Neural cell (in vitro differentiated cells): ENCODE measurements around the gene BCOR.

ENCODE experiments used
- EP300 ChIP-seq: fragments of 450-650 bp; conservative IDR thresholded peaks from 2 replicates; pipeline ENCODE4 v1.6.1; 2014; ENCODE audit warnings: antibody characterized with exemption, mild to moderate bottlenecking, moderate library complexity; ENCODE audit not compliant: poor library complexity, severe bottlenecking
- EZH2 ChIP-seq: fragments of 200-600, 300-800 bp; shearing (Covaris generic), sonication (generic); IDR thresholded peaks from 2 replicates; pipeline ENCODE4 v1.6.1; 2014; ENCODE audit warnings: antibody characterized with exemption, low read length, borderline replicate concordance, mild to moderate bottlenecking; ENCODE audit not compliant: insufficient read depth, poor library complexity, severe bottlenecking
- MXI1 ChIP-seq: fragments of 450-650 bp; conservative IDR thresholded peaks from 2 replicates; pipeline ENCODE4 v1.6.1; 2014; ENCODE audit warnings: antibody characterized with exemption, mild to moderate bottlenecking; ENCODE audit not compliant: poor library complexity, severe bottlenecking
- POLR2AphosphoS5 ChIP-seq: IDR thresholded peaks from 2 replicates; pipeline ENCODE4 v1.6.1; 2012
- RAD21 ChIP-seq: fragments of 450-650 bp; conservative IDR thresholded peaks from 2 replicates; pipeline ENCODE4 v1.6.1; 2014; ENCODE audit warnings: antibody characterized with exemption, mild to moderate bottlenecking, moderate library complexity
- TAF1 ChIP-seq: IDR thresholded peaks from 2 replicates; pipeline ENCODE4 v1.6.1; 2012; ENCODE audit warnings: low read depth
- TF ChIP-seq, protein P1 (sequence below): fragments of 450-650 bp; IDR thresholded peaks from 2 replicates; pipeline ENCODE4 v1.5.1; 2014; ENCODE audit warnings: antibody characterized with exemption, mild to moderate bottlenecking, moderate library complexity; ENCODE audit not compliant: poor library complexity, severe bottlenecking

DNA sequence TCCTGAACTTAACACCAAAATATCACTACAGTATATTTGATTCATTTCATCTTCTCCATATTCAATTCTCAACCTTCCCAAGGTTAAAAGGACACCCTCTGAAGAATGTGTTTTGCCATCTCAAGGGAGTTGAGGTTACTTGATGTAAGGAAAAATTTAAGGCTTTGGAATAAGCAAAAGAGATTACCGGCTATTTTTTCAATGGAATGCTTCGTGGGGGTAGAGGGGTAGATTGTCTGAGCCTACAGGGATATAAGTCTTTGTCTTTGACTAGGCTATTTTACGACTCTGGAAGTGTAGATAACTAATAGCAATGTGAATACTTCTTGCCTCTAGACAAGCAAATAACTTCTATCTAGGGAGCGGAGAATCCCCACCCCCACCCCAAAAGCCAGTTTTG is 78.2 kb downstream of the BCOR start:
- TF ChIP-seq TAF1 (no peak), RAD21 (no peak), POLR2AphosphoS5 (no peak), EZH2 (no peak), MXI1 (no peak), EP300 (no peak)
- TF ChIP-seq, protein P1, sequence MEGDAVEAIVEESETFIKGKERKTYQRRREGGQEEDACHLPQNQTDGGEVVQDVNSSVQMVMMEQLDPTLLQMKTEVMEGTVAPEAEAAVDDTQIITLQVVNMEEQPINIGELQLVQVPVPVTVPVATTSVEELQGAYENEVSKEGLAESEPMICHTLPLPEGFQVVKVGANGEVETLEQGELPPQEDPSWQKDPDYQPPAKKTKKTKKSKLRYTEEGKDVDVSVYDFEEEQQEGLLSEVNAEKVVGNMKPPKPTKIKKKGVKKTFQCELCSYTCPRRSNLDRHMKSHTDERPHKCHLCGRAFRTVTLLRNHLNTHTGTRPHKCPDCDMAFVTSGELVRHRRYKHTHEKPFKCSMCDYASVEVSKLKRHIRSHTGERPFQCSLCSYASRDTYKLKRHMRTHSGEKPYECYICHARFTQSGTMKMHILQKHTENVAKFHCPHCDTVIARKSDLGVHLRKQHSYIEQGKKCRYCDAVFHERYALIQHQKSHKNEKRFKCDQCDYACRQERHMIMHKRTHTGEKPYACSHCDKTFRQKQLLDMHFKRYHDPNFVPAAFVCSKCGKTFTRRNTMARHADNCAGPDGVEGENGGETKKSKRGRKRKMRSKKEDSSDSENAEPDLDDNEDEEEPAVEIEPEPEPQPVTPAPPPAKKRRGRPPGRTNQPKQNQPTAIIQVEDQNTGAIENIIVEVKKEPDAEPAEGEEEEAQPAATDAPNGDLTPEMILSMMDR, result no peak
